ENCODE results near the gene NOXRED1.

NOXRED1 gene

DNA sequence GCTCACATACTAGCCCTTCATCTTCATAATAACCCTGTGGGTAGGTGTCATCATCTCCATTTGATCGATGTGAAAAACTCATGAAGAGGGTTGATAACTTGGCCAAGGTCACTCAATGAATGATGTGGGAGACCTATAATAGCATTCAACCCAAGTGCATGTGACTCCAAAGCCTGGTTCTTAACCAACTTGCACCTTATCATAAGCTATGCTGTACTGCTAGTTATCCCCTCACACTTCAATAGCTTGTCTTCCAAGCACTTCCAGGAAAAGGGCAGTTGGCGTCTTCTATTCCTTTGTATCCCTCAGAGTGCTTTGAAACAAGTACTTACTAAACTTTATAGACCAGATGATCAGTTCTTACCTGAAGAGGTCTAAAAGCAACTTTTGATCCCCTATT lies 18.9 kb upstream of the NOXRED1 start:
- H3K4me3 ChIP-seq (ENCODE audit: low read depth, low read length): no peak overlapping the region
- no peak for DNase-seq (ENCODE audit: low read depth)
- TF ChIP-seq, protein P1, sequence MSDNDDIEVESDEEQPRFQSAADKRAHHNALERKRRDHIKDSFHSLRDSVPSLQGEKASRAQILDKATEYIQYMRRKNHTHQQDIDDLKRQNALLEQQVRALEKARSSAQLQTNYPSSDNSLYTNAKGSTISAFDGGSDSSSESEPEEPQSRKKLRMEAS (IDR thresholded peaks at IDR 0.05; ENCODE audit: low read depth, low read length): no peak
- TF ChIP-seq, protein P2, sequence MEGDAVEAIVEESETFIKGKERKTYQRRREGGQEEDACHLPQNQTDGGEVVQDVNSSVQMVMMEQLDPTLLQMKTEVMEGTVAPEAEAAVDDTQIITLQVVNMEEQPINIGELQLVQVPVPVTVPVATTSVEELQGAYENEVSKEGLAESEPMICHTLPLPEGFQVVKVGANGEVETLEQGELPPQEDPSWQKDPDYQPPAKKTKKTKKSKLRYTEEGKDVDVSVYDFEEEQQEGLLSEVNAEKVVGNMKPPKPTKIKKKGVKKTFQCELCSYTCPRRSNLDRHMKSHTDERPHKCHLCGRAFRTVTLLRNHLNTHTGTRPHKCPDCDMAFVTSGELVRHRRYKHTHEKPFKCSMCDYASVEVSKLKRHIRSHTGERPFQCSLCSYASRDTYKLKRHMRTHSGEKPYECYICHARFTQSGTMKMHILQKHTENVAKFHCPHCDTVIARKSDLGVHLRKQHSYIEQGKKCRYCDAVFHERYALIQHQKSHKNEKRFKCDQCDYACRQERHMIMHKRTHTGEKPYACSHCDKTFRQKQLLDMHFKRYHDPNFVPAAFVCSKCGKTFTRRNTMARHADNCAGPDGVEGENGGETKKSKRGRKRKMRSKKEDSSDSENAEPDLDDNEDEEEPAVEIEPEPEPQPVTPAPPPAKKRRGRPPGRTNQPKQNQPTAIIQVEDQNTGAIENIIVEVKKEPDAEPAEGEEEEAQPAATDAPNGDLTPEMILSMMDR (IDR thresholded peaks at IDR 0.05; ENCODE audit: low read depth, low read length): no peak
- TF ChIP-seq MYC (IDR thresholded peaks at IDR 0.05; ENCODE audit: low read depth, low read length) (no peak), POLR2A (IDR thresholded peaks at IDR 0.05; ENCODE audit: extremely low read depth, insufficient read length) (no peak)

DNA sequence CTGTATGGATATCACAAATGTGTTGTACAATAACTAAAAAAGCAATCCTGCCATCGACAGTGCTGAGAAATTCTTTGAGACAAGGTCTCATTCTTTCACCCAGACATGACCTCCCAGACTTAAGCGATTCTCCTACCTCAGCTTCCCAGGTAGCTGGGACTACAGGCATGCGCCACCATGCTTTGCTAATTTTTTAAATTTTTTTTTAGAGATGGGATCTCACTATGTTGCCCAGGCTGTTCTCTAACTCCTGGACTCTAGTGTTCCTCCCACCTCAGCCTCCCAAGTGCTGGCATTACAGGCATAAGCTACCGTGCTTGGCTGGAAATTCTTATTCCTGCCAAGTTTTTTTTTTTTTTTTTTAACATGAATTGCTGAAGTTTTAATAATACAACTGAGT lies 16.5 kb upstream of the NOXRED1 start:
- H3K4me3 ChIP-seq (ENCODE audit: low read depth, low read length): no peak overlapping the region
- DNase-seq (ENCODE audit: low read depth): no peak
- TF ChIP-seq MYC (IDR thresholded peaks at IDR 0.05; ENCODE audit: low read depth, low read length) (no peak), POLR2A (IDR thresholded peaks at IDR 0.05; ENCODE audit: extremely low read depth, insufficient read length) (no peak)
- TF ChIP-seq, protein P2 (IDR thresholded peaks at IDR 0.05; ENCODE audit: low read depth, low read length): no peak
- TF ChIP-seq, protein P1 (IDR thresholded peaks at IDR 0.05; ENCODE audit: low read depth, low read length): no peak

DNA sequence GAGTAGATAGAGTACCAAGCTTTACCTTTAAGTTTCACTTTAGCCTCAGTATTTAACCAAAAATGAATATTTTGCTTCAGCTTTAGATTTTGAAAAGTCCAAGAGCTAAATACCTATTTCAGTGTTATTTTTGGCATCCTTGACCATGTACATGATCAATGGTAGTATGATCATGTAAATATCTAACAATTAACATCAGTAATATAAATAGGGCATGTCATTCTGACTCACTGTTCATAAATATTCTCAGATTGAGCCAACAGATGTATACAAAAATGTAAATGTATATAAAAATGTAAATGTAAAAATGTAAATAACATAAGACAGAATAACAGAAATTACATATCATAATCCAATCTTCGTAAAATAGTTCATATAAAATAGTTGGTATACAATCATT lies 15.3 kb upstream of the NOXRED1 start:
- TF ChIP-seq, protein P1 (IDR thresholded peaks at IDR 0.05; ENCODE audit: low read depth, low read length): no peak
- TF ChIP-seq, protein P2 (IDR thresholded peaks at IDR 0.05; ENCODE audit: low read depth, low read length): no peak
- no peak for TF ChIP-seq POLR2A (IDR thresholded peaks at IDR 0.05; ENCODE audit: extremely low read depth, insufficient read length)
- no peak for TF ChIP-seq MYC (IDR thresholded peaks at IDR 0.05; ENCODE audit: low read depth, low read length)
- H3K4me3 ChIP-seq (ENCODE audit: low read depth, low read length): no peak overlapping the region
- no peak for DNase-seq (ENCODE audit: low read depth)

DNA sequence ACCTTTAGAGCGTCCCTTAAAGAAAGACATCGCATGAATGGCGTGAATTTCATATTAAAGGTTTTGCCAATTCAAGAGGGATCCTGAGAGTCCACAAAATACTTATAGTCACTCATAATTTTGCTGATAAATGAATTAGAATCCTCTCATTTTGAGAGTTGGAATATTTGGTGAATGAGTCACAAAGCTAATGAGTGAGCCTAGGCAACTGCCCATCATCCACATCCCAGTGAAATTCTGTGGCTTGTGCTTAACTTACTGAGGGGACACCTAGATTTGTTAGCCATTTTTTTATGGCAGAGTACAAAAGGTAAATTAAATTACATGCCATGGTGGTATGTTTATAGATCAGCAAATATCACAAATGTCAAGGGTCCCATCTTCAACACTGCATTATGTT lies 12.7 kb upstream of the NOXRED1 start:
- TF ChIP-seq, protein P2 (IDR thresholded peaks at IDR 0.05; ENCODE audit: low read depth, low read length): no peak
- no peak for TF ChIP-seq POLR2A (IDR thresholded peaks at IDR 0.05; ENCODE audit: extremely low read depth, insufficient read length)
- TF ChIP-seq, protein P1 (IDR thresholded peaks at IDR 0.05; ENCODE audit: low read depth, low read length): no peak
- DNase-seq (ENCODE audit: low read depth): no peak

DNA sequence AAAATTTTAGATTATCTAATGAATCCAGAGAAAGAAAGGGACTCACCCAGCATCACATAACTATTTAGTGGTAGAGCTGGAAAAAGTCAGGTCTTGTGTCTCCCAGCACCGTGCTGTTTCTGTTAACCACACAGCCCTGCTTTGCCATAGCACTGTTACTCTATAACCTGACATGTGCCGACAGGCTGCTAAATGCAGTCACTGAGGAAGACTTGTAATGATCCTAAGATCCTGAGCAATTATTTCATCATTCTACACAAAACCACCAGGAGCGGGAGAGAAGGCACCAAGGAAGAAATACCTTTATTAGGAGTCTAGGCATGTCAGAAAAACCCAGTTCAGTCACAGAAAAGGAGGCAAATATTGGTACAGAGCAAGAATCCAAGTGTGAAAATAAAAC lies 3.1 kb upstream of the NOXRED1 start:
- no peak for TF ChIP-seq MYC (IDR thresholded peaks at IDR 0.05; ENCODE audit: low read depth, low read length)
- TF ChIP-seq POLR2A (IDR thresholded peaks at IDR 0.05; ENCODE audit: extremely low read depth, insufficient read length): no peak
- TF ChIP-seq, protein P1 (IDR thresholded peaks at IDR 0.05; ENCODE audit: low read depth, low read length): no peak
- TF ChIP-seq, protein P2 (IDR thresholded peaks at IDR 0.05; ENCODE audit: low read depth, low read length): no peak

More for the DNA sequence above, 12.7 kb upstream of the NOXRED1 start:
- no peak overlapping the region for H3K4me3 ChIP-seq (ENCODE audit: low read depth, low read length)

DNA sequence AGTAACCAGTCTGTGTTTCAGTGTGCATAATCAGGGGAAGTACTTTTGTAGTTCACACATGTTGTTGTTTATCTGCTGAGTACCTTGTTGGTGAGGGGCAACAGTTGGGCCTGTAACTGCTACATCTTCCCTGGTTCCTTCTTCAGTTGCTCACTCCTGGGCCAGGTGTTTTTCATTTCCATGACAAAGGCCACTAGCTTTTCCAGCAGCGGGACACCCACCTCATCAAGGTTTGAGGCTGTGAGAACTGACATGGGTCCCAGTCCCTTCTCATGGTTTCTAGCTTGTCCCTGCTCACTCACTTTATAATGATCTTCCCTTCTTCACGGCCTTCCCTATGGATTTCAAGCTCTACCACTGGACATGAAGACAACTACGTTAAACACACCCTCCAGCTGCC lies 1.5 kb upstream of the NOXRED1 start:
- no peak overlapping the region for H3K4me3 ChIP-seq (ENCODE audit: low read depth, low read length)
- TF ChIP-seq MYC (IDR thresholded peaks at IDR 0.05; ENCODE audit: low read depth, low read length) (no peak), POLR2A (IDR thresholded peaks at IDR 0.05; ENCODE audit: extremely low read depth, insufficient read length) (no peak)
- TF ChIP-seq, protein P2 (IDR thresholded peaks at IDR 0.05; ENCODE audit: low read depth, low read length): no peak
- TF ChIP-seq, protein P1 (IDR thresholded peaks at IDR 0.05; ENCODE audit: low read depth, low read length): no peak
- no peak for DNase-seq (ENCODE audit: low read depth)

More for the DNA sequence above, 3.1 kb upstream of the NOXRED1 start:
- no peak overlapping the region for H3K4me3 ChIP-seq (ENCODE audit: low read depth, low read length)
- no peak for DNase-seq (ENCODE audit: low read depth)
